Measurements from ENCODE around the gene KRTAP10-9.
"Not testable (repeated sequence)": the region's sequence is repeated elsewhere in the genome, so short reads cannot be mapped to it uniquely, and the experiment has no call there.

DNA sequence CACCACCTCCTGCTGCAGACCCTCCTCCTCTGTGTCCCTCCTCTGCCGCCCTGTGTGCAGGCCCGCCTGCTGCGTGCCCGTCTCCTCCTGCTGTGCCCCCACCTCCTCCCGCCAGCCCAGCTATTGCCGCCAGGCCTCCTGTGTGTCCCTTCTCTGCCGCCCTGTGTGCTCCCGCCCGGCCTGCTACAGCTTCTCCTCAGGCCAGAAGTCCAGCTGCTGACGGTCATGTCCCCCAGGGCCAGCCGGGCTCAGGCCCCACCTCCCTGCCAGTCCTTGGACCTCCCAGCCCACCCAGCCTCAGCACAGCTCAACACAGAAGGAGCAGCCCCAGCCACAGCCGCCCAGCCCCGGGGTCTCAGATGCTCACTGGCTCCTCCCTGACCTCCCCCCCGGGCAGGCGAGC is 939 bp downstream of the KRTAP10-9 start:
- TF ChIP-seq, protein P1, sequence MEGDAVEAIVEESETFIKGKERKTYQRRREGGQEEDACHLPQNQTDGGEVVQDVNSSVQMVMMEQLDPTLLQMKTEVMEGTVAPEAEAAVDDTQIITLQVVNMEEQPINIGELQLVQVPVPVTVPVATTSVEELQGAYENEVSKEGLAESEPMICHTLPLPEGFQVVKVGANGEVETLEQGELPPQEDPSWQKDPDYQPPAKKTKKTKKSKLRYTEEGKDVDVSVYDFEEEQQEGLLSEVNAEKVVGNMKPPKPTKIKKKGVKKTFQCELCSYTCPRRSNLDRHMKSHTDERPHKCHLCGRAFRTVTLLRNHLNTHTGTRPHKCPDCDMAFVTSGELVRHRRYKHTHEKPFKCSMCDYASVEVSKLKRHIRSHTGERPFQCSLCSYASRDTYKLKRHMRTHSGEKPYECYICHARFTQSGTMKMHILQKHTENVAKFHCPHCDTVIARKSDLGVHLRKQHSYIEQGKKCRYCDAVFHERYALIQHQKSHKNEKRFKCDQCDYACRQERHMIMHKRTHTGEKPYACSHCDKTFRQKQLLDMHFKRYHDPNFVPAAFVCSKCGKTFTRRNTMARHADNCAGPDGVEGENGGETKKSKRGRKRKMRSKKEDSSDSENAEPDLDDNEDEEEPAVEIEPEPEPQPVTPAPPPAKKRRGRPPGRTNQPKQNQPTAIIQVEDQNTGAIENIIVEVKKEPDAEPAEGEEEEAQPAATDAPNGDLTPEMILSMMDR (optimal IDR thresholded peaks at IDR 0.05 in 1 of 3, IDR thresholded peaks at IDR 0.05 in 1 of 3, conservative IDR thresholded peaks at IDR 0.05 in 1 of 3; ENCODE audit: extremely low read depth in 1 of 3, insufficient read depth in 2 of 3, low read length in 3 of 3) = not testable (repeated sequence)
- TF ChIP-seq EZH2 (IDR thresholded peaks at IDR 0.05; ENCODE audit: low read length) = not testable (repeated sequence)
